Measurements from ENCODE around the gene MAGEF1.

MAGEF1 gene

GRCh38 chr3:184688251-184688881 is 23.5 kb downstream of the MAGEF1 start:
- DNase-seq (no peak), ATAC-seq (no peak)

GRCh38 chr3:184687363-184688015 is 24.4 kb downstream of the MAGEF1 start:
- DNase-seq (no peak), ATAC-seq (no peak)

- no peak for DNase-seq
These were observed 26.2 kb downstream of the MAGEF1 start for GRCh38 chr3:184685646-184686045.

GRCh38 chr3:184685055-184685454 is 26.8 kb downstream of the MAGEF1 start:
- no peak for ATAC-seq
- DNase-seq: no peak

More at GRCh38 chr3:184685646-184686045, 26.2 kb downstream of the MAGEF1 start:
- no peak for ATAC-seq

- DNase-seq: no peak
- no peak for ATAC-seq
These were observed 27.8 kb downstream of the MAGEF1 start for GRCh38 chr3:184683900-184684560.

- DNase-seq (no peak), ATAC-seq (no peak)
These were observed 28.6 kb downstream of the MAGEF1 start for GRCh38 chr3:184683234-184683633.

- DNase-seq (no peak), ATAC-seq (no peak)
These were observed 29.2 kb downstream of the MAGEF1 start for GRCh38 chr3:184682671-184683070.

- DNase-seq: no peak
- no peak for ATAC-seq
These were observed 31.2 kb downstream of the MAGEF1 start for GRCh38 chr3:184680385-184681345.

GRCh38 chr3:184679056-184679816 is 32.6 kb downstream of the MAGEF1 start:
- no peak for DNase-seq
- ATAC-seq: no peak

- ATAC-seq (no peak), DNase-seq (no peak)
These were observed 33.4 kb downstream of the MAGEF1 start for GRCh38 chr3:184678317-184679055.

GRCh38 chr3:184677344-184678316 is 34.2 kb downstream of the MAGEF1 start:
- DNase-seq (no peak), ATAC-seq (no peak)

- ATAC-seq: no peak
- no peak for DNase-seq
These were observed 34.9 kb downstream of the MAGEF1 start for GRCh38 chr3:184676927-184677326.

- DNase-seq (no peak), ATAC-seq (no peak)
These were observed 37.2 kb downstream of the MAGEF1 start for GRCh38 chr3:184674626-184675025.

- no peak for DNase-seq
- no peak for ATAC-seq
These were observed 38.6 kb downstream of the MAGEF1 start for GRCh38 chr3:184672977-184673870.

- ATAC-seq (no peak), DNase-seq (no peak)
These were observed 39.5 kb downstream of the MAGEF1 start for GRCh38 chr3:184672335-184672734.

- ATAC-seq (no peak), DNase-seq (no peak)
These were observed 41.7 kb downstream of the MAGEF1 start for GRCh38 chr3:184670091-184670602.

GRCh38 chr3:184669578-184669977 is 42.3 kb downstream of the MAGEF1 start:
- no peak for ATAC-seq
- DNase-seq: no peak

GRCh38 chr3:184666442-184666841 is 45.4 kb downstream of the MAGEF1 start:
- ATAC-seq (no peak), DNase-seq (no peak)

Measured in stimulated activated naive CD8-positive, alpha-beta T cell treated with anti-CD3 and anti-CD28 coated beads, Interleukin-15, Interleukin-2, amounts not matched to agents 100 U/mL and 50 U/mL, for 24 hours (primary cell).